Stimulated activated CD8-positive, alpha-beta memory T cell treated with anti-CD3 and anti-CD28 coated beads, Interleukin-15, amount 100 ng/mL, for 24 hours (primary cell): Measurements from ENCODE around the gene SERPIND1.
"Not testable (repeated sequence)": the region's sequence is repeated elsewhere in the genome, so short reads cannot be mapped to it uniquely, and the experiment has no call there.

Experiments used
- DNase-seq: peaks from one replicate; pipeline ENCODE4 v3.0.0-alpha.2; 2020; ENCODE audit warnings: low read depth

SERPIND1 gene

DNA sequence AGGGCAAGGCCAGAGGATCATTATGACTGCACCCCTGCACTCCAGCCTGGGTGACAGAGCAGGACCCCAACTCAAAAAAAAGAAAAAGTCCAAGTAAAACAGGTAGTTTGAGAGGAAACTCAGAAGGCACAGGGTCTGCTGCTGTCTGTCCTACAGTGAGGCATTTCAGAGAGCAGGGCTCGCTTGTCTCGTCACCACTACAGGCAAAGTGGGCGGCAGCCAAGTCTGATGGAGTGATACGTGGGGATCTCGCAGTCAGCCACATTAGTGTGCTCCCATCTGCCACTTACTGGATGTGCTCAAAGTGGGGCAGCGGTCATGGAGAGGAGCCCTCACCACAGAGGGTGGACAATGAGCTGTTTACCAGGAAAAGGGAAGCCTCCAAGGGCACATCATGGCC is 42.6 kb downstream of the SERPIND1 start:
- DNase-seq = no peak

DNA sequence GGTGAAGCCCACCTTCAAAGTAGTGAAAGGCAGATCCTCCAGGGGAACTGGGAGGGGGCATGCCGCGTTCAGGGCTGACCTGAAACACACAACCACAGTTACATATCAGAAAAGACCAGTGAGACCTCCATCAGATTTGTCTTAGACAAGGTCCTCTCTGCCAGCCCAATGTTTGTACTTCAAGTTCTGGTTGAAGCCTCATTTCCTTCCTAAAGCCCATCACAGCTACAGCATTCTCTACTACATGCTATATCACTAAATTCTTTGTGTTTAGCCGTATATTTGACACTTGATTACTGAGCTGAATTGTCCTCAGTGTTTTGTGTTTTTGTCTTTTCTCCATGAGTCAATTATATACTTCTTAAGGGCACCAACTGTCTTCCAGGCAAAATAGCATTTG is 44.6 kb downstream of the SERPIND1 start:
- DNase-seq = no peak

DNA sequence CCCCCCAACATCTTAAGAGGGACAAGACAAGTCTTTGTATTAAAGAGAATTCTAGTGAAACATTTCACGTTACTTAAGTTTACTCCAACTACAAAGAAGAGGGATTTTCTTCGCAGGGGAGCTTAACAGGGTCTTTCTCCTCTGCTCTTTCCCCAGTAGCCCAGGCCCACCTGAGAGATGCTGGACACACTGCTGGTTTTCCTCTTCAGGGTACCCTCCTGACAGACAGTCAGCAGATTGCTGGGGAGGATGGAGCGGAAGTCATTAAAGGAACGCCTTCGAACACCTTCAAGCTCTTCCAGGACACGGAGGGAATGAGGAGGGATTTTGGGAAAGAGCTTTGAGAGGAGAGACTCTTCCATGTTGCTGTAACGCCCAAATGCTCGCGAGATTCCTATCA is 45.6 kb downstream of the SERPIND1 start:
- DNase-seq = no peak

DNA sequence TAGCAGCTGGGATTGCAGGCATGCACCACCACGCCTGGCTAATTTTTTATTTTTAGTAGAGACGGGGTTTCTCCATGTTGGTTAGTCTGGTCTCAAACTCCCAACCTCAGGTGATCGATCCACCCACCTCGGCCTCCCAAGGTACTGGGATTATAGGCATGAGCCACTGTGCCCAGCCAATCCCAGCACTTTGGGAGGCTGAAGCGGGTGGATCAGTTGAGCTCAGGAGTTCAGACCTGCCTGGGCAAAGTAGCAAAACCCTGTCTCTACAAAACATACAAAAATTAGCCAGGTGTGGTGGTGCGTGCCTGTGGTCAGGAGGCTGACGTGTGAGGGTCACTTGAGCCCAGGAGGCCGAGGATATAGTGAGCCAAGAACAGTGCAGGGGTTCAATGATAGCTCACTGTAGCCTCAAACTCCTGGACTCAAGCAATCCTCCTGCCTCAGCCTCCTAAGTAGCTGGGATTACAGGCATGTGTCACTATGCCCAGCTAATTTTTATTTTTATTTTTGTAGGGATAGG is 47.9 kb downstream of the SERPIND1 start:
- DNase-seq = not testable (repeated sequence)

DNA sequence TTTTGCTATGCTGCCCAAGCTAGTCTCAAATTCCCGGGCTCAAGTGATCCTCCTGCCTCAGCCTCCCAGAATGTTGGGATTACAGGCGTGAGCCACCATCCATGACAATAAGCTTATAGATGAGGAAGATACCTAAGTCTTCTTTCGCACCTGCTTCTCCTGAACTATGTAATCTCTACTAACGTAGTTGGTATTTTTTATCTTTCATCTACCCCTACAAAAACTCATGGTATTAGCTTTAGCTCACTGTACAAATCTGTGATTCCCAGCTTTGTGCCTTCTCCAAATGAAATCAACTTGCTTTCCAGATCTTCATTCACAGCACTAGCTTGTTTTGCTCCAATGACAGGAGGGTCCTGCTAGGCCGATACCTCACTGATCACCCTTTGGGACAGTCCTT is 48.3 kb downstream of the SERPIND1 start:
- no peak for DNase-seq

DNA sequence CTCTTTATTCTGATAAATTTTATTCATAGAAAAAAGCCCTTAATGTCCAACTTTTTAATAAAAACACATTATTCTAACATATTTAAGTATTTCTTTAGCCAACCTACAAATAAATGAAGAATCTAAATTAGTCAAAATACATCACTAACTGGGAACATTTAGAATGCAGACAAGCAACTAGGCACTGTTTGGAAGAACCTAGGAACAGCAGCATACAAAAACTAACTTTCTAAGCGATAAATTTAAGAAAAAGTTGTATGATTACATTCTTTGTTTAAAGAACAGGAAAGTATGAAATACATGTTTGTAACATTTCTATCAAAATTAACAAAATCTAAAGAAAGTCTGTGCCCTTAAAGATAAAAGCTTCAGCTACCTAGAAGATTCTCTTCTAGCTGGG is 49.4 kb downstream of the SERPIND1 start:
- DNase-seq = no peak

DNA sequence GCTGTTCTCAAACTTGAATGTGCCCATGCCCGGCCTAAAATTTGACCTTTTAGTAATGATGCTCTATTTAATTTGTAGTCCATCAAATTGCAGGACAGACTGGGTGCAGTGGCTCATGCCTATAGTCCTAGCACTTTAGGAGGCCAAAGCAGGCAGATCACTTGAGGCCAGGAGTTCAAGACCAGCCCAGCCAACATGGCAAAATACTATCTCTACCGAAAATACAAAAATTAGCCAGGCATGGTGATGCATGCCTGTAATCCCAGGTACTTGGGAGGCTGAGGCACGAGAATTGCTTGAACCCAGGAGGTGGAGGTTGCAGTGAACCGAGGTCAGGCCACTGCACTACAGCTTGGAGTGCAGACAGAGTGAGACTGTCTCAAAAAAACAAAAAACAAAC is 51.3 kb downstream of the SERPIND1 start:
- DNase-seq = not testable (repeated sequence)

DNA sequence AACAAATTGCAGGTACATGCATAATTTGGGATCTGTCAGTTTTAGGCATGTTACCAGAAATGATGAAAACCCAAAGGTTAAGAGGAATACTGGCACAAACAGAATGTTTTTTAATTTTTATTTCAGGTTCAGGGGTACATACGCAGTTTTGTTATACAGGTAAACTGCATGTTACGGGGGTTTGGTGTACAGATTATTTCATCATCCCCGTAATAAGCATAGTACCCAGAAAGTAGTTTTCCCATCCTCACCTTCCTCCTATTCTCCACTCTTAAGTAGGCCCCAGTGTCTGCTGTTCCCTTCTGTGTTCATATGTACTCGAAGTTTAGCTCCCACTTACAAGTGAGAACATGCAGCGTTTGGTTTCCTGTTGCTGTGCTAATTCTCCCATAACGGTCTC is 51.7 kb downstream of the SERPIND1 start:
- DNase-seq = no peak

DNA sequence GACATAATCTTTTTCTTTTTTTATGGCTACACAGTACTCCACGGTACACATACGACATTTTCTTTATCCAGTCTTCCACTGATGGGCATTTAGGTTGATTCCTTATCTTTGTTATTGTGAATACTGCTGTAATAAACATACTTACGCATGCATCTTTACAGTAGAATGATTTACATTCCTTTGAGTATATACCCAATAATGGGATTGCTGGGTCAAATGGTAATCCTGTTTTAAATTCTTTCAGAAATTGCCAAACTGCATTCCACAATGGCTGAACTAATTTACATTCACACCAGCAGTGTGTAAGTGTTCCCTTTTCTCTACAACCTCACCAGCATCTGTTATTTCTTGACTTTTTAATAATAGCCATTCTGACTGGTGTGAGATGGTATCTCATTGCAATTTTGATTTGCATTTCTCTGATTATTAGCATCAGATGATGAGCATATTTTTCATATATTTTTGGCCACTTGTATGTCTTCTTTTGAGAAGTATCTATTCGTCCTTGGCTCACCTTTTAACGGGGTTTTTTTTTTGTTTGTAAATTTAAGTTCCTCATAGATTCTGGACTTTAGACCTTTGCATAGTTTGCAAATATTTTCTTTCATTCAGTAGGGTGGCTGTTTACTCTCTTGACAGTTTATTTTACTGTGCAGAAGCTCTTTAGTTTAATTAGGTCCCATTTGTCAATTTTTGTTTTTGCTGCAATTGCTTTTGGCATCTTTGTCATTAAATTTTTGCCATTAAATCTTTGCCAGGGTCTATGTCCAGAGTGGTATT is 52.6 kb downstream of the SERPIND1 start:
- not testable (repeated sequence) for DNase-seq

DNA sequence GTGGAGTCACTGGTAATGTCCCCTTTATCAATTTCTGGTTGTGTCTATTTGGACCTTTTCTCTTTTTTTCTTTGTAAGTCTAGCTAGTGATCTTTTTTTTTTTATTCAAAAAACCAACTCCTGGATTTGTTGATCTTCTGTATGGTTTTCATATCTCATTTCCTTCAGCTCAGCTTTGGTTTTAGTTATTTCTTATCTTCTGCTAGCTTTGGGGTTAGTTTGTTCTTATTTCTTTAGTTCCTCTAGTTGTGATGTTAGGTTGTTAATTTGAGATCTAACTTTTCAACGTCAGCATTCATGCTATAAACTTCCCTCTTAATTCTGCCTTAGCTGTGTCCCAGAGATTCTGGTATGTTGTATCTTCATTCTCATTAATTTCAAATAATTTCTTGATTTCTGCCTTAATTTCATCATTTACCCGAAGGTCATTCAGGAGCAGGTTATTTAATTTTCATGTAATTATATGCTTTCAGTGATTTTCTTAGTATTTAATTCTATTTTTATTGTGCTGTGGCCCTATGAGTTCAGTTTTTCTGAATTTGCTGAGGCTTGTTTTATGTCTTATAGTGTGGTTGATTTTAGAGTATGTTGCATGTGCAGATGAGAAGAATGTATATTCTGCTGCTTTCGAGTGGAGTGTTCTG is 55.7 kb downstream of the SERPIND1 start:
- no peak for DNase-seq

DNA sequence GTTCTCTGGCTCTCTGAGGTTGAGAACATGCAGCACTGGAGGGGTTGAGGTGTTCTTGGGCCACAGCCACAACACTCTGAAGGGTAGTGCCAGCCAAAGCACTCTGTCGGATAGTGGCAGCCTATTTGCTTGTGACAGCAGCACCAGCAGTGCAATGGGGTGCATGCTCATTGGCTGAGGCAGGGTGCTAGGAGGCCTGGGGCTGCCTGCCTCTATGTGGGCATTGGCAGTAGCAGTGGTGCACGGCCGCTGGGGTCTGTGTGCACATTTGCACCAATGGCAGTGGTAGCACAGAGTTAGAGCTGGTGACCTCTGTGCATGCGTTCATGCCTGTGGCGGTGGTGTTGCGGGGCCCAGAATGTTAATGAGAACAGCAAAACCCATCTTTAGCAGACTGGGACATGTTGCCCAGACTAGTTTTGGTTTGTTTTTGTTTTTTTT is 59.3 kb downstream of the SERPIND1 start:
- DNase-seq = no peak

DNA sequence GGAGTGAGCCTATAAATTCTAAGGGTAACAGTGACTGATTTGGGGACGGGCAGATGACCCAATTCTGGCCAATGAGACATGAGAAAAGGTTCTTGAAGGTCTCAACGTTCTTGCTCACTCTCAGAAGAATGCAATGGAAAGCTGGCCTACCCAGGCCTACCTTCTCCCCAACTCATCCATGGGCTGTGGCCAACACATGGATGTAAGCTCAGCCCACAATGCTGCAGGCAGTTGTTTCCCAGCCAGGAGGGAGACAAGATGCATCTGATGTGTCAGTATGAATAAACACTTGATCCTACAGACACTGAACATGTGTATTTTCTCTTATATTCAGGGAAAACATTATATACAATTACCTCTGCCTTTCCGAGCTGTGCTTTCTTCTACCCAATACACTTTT is 60.3 kb downstream of the SERPIND1 start:
- no peak for DNase-seq

DNA sequence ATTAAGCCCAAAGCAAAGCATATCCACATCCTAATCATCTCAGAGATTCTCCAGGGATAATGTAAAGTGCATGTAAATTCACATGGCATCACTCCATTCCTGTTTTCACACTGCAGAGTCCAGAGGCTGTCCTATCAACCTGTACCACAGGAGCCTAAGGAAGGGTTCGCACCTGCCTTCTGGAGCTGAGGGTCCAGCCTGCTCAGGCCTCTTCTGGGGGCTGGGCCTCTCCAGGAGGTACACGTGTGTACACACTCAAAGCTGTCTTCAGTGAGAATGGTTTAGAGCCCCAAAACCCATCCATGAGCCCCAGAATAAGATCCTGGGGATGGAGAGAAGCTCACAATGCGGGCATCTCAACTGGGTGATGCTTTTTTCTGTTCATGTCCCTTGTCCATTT is 60.8 kb downstream of the SERPIND1 start:
- no peak for DNase-seq
